ENCODE measurements around the gene CDS2.

GRCh38 chr20:5116875-5117274 is 9.9 kb upstream of the CDS2 start:
- TF ChIP-seq CTCF (IDR thresholded peaks at IDR 0.05), result no peak
- no peak for TF ChIP-seq POLR2A (IDR thresholded peaks at IDR 0.05)

Data from stomach (tissue), 4 donors.